Stimulated activated naive CD8-positive, alpha-beta T cell treated with anti-CD3 and anti-CD28 coated beads, Interleukin-15, amount 100 ng/mL, for 72 hours (primary cell): Measurements from ENCODE around the gene ANAPC1.
A peak's percentile ranks its signal among the peaks of the same experiment; 100 is the strongest.
"Not testable (repeated sequence)": the region's sequence is repeated elsewhere in the genome, so short reads cannot be mapped to it uniquely, and the experiment has no call there.

Experiments
- ATAC-seq: fragments of 150-1000 bp; cut with Tn5 transposase; 2 replicates; pipeline ENCODE4 v1.10.0; 2021; ENCODE audit warnings: mild to moderate bottlenecking, moderate library complexity
- DNase-seq, 2 donors: peaks; one replicate each; pipeline ENCODE4 v3.0.0; 2021 to 2022
- H3K27ac Mint-ChIP-seq, 2 donors: one replicate each; pipeline ENCODE4 v1.8.0; 2022; ENCODE audit warnings: mild to moderate bottlenecking in 2 of 2, mixed read lengths in 2 of 2, moderate library complexity in 2 of 2
- H3K27me3 Mint-ChIP-seq: one replicate; pipeline ENCODE4 v1.8.0; 2022; ENCODE audit warnings: mixed read lengths
- H3K4me1 Mint-ChIP-seq: one replicate; pipeline ENCODE4 v1.8.0; 2022; ENCODE audit warnings: mild to moderate bottlenecking, mixed read lengths
- H3K4me3 Mint-ChIP-seq, 2 donors: one replicate each; pipeline ENCODE4 v1.8.0; 2022; ENCODE audit warnings: mild to moderate bottlenecking in 2 of 2, mixed read lengths in 2 of 2, moderate library complexity in 1 of 2
- H3K9me3 Mint-ChIP-seq, 2 donors: one replicate each; pipeline ENCODE4 v1.8.0; 2022; ENCODE audit warnings: mixed read lengths in 2 of 2

The ANAPC1 gene

GRCh38 chr2:111781443-111782094, 102.4 kb downstream of the ANAPC1 start:
- H3K27me3 Mint-ChIP-seq, H3K9me3 Mint-ChIP-seq: not testable (repeated sequence)

DNA sequence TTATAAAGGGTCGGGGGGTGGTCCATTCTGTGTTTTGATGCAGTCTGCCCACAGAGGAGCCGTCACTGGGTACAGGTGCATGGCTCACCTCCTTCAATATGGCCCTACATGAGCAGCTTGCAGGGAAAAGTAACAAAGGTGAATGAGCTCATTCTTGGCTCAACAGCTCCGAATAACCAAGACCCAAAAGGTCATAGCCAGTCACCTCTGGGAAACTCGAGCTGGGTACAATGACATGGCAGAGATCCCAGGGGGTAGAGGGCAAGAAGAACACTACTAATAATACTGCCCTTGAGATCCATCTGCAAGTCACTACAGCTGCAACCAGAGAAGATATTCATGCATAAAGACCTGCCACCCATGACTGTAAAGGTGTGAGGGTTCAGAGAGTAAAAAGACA, 106.8 kb downstream of the ANAPC1 start:
- not testable (repeated sequence) for DNase-seq, H3K9me3 Mint-ChIP-seq, H3K27me3 Mint-ChIP-seq, H3K4me1 Mint-ChIP-seq, ATAC-seq, H3K4me3 Mint-ChIP-seq, H3K27ac Mint-ChIP-seq

More at GRCh38 chr2:111781443-111782094, 102.4 kb downstream of the ANAPC1 start:
- not testable (repeated sequence) for H3K4me3 Mint-ChIP-seq, DNase-seq, H3K4me1 Mint-ChIP-seq, ATAC-seq, H3K27ac Mint-ChIP-seq

DNA sequence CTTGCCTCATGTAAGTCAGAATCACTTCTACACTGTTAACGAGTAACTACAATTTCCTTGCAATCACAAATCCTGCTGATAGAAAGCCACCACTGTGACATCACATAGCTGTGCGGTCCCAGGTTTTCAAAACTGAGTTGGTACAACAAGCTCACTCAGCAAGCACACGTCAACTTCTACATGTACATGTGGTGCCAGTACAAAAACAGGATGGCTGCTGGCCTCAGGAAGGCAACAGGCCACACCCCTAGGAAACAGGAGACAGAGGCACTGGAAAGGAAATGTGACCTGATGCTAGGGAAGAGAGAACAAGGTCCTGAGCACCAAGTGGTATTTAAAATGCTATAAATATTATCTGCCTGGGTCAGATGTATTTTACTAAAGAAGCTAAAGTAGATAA, 107.7 kb downstream of the ANAPC1 start:
- not testable (repeated sequence) for H3K4me3 Mint-ChIP-seq, ATAC-seq, H3K27me3 Mint-ChIP-seq, DNase-seq, H3K27ac Mint-ChIP-seq, H3K4me1 Mint-ChIP-seq, H3K9me3 Mint-ChIP-seq

DNA sequence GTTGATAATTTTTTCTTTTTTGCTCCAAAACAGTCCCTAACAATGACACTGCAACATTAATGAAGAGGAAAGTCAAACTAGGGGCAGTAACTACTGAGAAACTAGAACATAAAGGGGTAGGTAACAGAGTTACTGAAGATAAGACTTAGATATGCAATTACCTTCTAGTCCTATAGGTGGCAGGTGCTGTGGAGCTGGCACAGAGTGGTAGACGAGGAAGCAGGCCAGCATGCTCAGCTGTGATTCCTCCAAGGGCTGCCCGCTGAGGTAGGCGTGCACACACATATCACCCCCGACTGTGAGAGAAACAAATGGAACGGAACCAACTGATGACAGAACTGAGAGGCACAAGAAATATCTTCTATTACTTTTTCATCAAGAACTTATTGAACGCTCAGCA, 111.8 kb downstream of the ANAPC1 start:
- H3K4me1 Mint-ChIP-seq, H3K27me3 Mint-ChIP-seq, H3K4me3 Mint-ChIP-seq, H3K27ac Mint-ChIP-seq, H3K9me3 Mint-ChIP-seq, DNase-seq: not testable (repeated sequence)
- ATAC-seq: peak; percentile 82

- not testable (repeated sequence) for H3K9me3 Mint-ChIP-seq, H3K4me3 Mint-ChIP-seq, H3K27me3 Mint-ChIP-seq, H3K27ac Mint-ChIP-seq, H3K4me1 Mint-ChIP-seq, ATAC-seq, DNase-seq
Observed at GRCh38 chr2:111770916-111771658, 112.9 kb downstream of the ANAPC1 start.

DNA sequence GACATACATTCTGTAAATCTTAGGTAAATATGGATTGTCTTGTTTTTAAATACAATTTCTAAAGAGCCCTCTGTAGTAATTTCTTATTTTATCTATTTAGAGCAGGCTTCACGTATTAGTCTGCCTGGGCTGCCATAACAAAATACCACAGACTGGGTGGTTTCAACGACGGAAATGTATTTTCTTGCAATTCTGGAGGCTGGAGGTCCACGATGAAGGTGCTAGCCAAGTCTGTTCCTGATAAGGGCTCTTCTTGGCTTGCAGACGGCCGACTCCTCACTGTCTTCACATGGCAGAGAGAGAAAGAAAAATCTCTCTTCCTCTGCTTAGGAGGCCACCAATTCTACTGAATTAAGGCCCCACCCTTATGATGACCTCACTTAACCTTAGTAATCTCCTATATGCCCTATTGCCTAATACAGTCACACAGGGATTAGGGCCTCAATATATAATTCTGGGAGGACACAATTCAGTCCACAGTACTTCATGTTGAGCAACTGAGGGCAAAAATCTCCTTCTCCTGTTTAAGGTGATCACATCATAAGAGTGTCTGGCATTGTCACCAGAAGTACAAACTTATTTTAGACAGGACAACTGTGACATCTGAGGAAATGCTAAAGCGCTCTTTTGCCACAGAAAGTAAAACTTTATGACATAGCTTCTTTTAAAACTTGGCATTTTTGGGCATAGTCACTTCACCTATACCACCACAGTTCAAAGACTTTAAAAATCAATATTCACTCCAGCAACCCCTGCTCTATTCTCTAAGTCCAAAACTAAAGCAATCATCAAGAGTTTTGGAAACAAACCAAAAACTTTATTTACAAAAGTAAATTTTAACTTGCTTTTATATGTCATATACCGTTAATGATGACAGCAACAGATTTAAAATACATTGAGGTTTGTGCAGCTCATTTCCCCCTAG, 115.5 kb downstream of the ANAPC1 start:
- H3K27me3 Mint-ChIP-seq, H3K4me3 Mint-ChIP-seq, H3K9me3 Mint-ChIP-seq, DNase-seq, H3K4me1 Mint-ChIP-seq, H3K27ac Mint-ChIP-seq, ATAC-seq: not testable (repeated sequence)

GRCh38 chr2:111767087-111767486, 116.9 kb downstream of the ANAPC1 start:
- H3K4me3 Mint-ChIP-seq, ATAC-seq, H3K27me3 Mint-ChIP-seq, H3K4me1 Mint-ChIP-seq, H3K9me3 Mint-ChIP-seq, H3K27ac Mint-ChIP-seq, DNase-seq: not testable (repeated sequence)

GRCh38 chr2:111766295-111766694, 117.7 kb downstream of the ANAPC1 start:
- DNase-seq, H3K4me1 Mint-ChIP-seq, ATAC-seq, H3K27ac Mint-ChIP-seq, H3K27me3 Mint-ChIP-seq, H3K9me3 Mint-ChIP-seq, H3K4me3 Mint-ChIP-seq: not testable (repeated sequence)

GRCh38 chr2:111764151-111764550, 119.8 kb downstream of the ANAPC1 start:
- not testable (repeated sequence) for DNase-seq, H3K27me3 Mint-ChIP-seq, H3K27ac Mint-ChIP-seq, H3K4me1 Mint-ChIP-seq, H3K4me3 Mint-ChIP-seq, ATAC-seq, H3K9me3 Mint-ChIP-seq

GRCh38 chr2:111760697-111761284, 123.2 kb downstream of the ANAPC1 start:
- not testable (repeated sequence) for DNase-seq, H3K27ac Mint-ChIP-seq, H3K4me1 Mint-ChIP-seq, ATAC-seq, H3K27me3 Mint-ChIP-seq, H3K4me3 Mint-ChIP-seq, H3K9me3 Mint-ChIP-seq

DNA sequence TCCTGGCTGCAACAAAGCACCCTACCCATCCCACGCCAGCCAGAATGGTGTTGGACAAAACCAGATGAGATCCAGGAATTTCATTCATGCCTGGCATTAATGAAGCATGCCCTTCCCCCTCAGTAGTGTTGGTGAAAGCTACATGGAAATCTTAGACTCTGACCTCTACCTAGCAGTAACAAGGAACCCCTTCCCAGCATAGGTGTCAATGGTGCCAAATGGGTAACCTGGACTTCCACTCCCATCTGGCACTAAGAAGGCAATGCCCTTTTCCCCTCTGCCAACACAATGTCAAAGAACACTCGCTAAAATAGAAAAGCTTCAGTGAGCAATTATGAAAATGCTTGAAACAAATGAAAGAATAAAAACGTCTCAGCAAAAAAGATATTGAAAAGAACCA, 131.5 kb downstream of the ANAPC1 start:
- ATAC-seq, H3K27me3 Mint-ChIP-seq, H3K4me1 Mint-ChIP-seq, H3K27ac Mint-ChIP-seq, H3K4me3 Mint-ChIP-seq, DNase-seq, H3K9me3 Mint-ChIP-seq: not testable (repeated sequence)

- ATAC-seq, H3K4me3 Mint-ChIP-seq, H3K9me3 Mint-ChIP-seq, H3K4me1 Mint-ChIP-seq, H3K27ac Mint-ChIP-seq, H3K27me3 Mint-ChIP-seq, DNase-seq: not testable (repeated sequence)
Observed at GRCh38 chr2:111750641-111751040, 133.4 kb downstream of the ANAPC1 start.

DNA sequence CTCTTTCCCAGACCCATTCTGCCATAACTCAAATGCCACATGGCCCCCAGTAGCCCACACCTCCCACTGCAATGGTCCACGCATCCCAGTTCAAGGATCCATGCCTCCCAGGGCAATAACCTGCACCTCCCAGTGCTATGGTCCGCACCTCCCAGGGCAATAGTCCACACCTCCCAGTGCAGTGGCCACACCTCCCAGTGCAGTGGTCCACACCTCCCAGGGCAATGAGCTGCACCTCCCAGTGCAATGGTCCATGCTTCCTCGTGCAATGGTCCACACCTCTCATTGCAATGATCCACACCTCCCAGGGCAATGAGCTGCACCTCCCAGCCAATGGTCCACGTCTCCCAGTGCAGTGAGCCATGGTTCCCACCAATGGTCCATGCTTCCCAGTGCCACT, 135.6 kb downstream of the ANAPC1 start:
- not testable (repeated sequence) for H3K4me3 Mint-ChIP-seq, H3K27me3 Mint-ChIP-seq, ATAC-seq, H3K9me3 Mint-ChIP-seq, H3K4me1 Mint-ChIP-seq, H3K27ac Mint-ChIP-seq, DNase-seq

- H3K4me3 Mint-ChIP-seq: not testable (repeated sequence)
Observed at GRCh38 chr2:111747410-111748115, 136.4 kb downstream of the ANAPC1 start.

DNA sequence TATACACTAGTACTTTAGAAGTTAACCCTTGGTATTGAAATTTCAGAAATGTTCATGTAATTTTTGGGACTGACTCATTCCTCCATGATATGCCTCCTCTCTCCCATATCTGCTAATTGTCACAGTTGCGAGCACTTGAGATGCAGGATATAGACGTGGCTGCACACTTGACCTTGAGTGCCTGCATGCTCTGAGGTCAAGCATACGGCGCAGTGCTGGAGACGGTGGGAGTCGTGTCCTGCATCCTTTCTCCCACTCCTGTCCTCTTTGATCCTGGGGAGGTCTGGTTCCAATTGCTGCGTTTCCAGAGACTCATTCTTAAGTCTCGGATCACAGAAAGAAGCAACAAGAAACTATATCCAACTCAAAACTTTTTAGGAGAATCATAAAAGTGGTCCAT, 139.2 kb downstream of the ANAPC1 start:
- DNase-seq, H3K4me3 Mint-ChIP-seq, ATAC-seq, H3K9me3 Mint-ChIP-seq, H3K27ac Mint-ChIP-seq, H3K4me1 Mint-ChIP-seq: not testable (repeated sequence)
- peaks cover 11% of the 10 kb centered on the region for H3K27me3 Mint-ChIP-seq

More at GRCh38 chr2:111747410-111748115, 136.4 kb downstream of the ANAPC1 start:
- H3K27ac Mint-ChIP-seq, H3K9me3 Mint-ChIP-seq, H3K4me1 Mint-ChIP-seq, H3K27me3 Mint-ChIP-seq: not testable (repeated sequence)
- DNase-seq (peak; percentile 85 to 92), ATAC-seq (peak; percentile 99)
